GM21528 (cell line): ENCODE results near the gene TMBIM1.
A peak's percentile ranks its signal among the peaks of the same experiment; 100 is the strongest.

Experiments
- ATAC-seq: cut with Tn5 transposase; IDR thresholded peaks from one replicate; pipeline ENCODE4 v1.9.1; 2021; ENCODE audit warnings: mild to moderate bottlenecking, moderate library complexity; ENCODE audit not compliant: unreplicated experiment, low FRiP score

TMBIM1 gene

GRCh38 chr2:218292048-218293014 lies at the start of gene TMBIM1:
Gene TMBIM1 (minus strand): TSS chr2:218292503. CDS start chr2:218282141, 10,362 bp downstream.
- peak; percentile 67 for ATAC-seq

DNA sequence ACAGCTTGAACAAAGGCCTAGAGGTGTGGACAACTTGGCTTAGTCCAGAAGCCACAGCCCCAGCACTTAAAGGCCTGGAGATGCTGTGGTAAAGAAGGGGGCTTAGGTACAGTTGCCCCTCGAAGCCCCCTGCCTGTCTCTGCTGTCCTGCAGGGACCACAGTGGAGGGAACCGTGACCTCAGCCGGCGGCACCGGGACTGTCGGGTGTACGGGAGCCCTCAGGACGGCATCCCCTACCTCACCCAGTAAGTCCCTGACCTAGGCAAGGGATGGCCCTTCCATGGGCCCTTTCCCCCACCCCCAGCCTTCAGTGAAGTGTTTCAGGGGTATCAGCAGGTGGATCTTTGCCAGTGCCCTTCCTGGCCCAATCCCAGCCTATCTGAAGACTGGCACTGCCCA lies 49.1 kb upstream of the TMBIM1 start:
- no peak for ATAC-seq

- no peak for ATAC-seq
Observed at GRCh38 chr2:218340656-218341055, 48.4 kb upstream of the TMBIM1 start.

DNA sequence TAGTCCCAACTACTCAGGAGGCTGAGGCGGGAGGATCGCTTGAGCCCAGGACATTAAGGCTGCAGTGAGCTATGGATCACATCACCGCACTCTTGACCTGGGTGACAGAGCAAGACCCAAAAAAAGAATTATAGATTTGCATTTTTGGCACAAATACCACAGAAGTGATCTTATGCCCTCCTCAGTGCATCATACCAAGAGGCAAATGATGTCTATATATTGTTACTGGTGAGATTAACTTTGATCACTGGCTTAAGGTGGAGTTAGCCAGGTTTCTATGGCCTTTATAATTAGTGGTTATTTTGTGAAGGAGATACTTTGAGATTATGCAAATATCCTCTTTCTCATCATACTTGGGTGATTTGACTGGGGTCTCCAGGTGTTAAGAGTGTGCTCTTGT lies 42.2 kb upstream of the TMBIM1 start:
- ATAC-seq: no peak

DNA sequence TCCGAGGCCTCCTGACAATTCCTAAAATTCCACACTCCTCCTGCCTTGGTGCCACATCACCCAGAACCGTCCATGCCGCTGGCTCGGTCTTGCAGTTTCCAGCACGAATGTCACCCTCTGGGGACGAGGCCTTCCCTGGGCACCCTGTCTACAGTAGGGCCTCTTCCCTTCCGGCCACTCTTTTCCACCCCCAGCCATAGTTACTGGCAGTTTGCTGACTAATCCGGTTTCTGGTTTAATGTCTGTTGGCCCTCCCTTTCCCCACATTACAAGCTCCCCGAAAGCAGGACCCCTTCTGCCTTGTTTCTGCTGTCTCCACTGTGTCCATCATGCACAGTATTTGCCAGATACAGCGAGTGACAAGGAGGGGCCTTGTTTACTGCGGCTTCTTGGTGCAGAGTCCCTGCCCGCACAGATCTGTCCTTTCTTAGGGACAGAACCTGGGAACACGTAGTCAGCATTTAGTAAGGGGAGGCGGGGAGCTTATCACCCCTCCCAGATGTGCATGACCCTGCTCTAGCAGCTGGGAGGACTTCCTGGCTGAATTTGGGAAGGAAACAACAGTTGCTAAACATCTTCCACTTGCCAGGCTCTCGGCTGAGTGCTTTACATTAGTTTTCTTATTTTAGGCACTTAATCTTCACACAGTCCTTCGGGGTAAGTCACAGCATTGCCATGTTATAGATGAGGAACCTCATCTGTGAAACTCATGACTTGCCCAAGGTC lies 40.8 kb upstream of the TMBIM1 start:
- no peak for ATAC-seq

DNA sequence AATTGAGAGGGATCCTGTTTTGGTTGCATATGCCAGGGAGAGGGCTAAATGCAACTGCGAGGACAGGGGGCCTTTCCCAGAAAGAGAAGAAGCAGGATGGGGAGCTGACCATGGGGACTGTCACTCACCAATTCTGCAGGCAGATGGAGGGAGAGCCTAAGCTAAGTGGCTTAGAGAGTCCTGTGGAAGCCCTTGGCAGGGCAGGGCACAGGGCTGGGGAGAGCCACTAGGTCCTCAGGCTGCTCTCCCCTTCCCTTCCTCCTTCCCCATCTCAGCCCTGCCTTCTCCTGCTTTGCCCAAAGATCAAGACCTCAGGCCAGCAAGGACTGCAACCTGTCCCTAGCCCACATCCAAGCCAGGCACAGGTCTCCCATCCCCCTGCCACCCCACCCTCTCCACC lies 40.0 kb upstream of the TMBIM1 start:
- no peak for ATAC-seq

- no peak for ATAC-seq
Observed at GRCh38 chr2:218331745-218332144, 39.4 kb upstream of the TMBIM1 start.

DNA sequence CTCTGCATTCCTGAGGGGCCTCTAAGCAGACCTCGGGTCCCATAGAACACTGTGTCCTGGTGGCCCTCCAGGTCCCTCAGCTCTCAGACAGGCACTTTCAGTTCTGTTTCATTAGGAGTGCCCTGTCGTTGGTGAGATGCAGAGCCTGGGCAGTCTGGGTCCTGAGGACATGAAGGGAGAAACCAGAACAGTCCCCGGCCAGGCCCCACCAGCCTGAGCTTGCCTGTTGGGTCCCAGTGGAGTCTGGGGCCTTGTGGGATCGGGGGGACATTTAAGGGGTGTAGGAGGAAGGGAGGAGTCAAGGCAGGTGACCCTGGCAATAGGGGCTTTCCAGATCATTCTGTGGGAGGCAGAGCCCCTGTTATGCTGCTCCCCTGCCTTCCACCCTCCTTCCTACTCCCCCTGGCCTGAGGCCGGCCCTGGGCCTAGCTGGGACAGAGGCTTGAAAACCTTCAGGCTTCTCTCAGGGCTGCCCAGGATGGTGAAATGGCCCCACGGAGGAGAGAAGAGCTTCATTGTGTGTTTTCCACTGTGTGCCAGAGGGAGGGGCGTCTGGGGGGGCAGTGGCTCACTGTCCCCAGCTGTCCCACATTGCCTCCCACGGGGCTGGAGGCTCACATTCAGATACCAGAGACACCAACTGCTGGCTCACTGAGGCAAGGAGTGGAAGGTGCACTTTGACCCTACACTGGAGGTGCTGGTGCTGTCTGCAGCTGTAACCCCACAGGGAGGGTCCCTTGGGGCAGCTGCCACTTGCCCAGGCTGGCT lies 37.7 kb upstream of the TMBIM1 start:
- peak; percentile 39 for ATAC-seq

GRCh38 chr2:218329027-218329825 lies 36.9 kb upstream of the TMBIM1 start:
- ATAC-seq: peak; percentile 43

GRCh38 chr2:218328294-218328693 lies 36.0 kb upstream of the TMBIM1 start:
- ATAC-seq: no peak

DNA sequence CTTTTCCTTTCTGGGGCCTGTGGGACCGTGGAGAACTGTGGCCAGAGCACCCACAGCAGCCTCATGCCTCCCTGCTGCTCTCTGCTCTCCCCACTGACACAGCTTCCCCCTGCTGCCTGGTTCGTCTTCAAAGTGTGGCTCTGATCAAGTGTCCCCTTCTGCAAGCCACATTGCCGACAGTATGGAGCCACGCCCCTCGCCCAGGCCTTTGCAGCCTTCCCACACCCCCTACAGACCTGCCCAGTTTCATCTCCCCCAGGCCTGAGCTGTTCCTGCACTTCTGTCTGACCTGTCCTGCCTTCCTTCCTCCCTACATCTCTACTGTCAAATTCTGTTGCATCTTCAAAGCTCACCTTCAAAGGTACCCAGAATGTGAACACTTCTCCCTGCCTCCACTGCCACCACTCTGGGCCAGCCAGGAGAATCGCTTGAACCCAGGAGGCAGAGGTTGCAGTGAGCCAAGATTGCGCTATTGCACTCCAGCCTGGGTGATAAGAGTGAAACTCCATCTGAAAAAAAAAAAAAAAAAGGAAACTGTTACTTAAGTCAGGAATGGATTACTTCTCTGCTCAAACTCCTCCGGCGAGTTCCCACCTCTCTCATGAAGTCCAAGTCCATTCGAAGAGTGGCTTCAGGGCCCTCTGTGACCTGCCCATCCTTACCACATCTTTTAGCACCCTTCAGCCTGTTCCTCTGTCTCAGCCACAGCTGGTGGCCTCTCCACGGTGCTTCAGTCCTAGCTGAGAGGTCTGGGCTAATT lies 35.3 kb upstream of the TMBIM1 start:
- no peak for ATAC-seq

GRCh38 chr2:218326315-218326714 lies 34.0 kb upstream of the TMBIM1 start:
- no peak for ATAC-seq

DNA sequence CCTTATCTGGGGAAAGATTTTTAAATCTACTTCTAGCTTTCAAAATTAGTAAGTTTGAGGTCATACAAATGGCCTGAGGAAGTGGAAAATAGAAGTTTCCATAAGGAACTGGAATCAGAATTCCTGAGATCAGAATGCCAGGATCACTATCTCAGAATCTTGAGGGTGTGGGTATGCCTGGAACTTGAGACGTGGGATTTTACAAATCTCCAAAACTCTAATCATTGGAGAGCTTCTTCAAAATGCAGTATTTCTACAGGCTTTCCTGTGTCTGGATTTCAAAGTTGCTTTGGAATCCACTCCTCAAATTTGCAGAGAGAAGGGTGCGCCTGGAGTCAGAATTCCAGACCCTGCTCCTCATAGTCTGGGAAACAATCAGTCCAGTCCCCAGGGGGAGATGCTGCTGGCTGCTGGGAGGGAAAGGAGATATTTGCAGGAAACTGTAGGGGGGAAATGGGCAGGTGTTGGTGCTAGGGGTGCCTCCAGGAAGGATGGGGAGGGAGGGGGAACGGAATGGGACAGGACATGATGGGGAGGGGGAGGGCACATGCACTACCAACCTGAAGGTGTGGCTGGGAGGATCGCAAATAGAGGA lies 33.4 kb upstream of the TMBIM1 start:
- ATAC-seq: no peak

DNA sequence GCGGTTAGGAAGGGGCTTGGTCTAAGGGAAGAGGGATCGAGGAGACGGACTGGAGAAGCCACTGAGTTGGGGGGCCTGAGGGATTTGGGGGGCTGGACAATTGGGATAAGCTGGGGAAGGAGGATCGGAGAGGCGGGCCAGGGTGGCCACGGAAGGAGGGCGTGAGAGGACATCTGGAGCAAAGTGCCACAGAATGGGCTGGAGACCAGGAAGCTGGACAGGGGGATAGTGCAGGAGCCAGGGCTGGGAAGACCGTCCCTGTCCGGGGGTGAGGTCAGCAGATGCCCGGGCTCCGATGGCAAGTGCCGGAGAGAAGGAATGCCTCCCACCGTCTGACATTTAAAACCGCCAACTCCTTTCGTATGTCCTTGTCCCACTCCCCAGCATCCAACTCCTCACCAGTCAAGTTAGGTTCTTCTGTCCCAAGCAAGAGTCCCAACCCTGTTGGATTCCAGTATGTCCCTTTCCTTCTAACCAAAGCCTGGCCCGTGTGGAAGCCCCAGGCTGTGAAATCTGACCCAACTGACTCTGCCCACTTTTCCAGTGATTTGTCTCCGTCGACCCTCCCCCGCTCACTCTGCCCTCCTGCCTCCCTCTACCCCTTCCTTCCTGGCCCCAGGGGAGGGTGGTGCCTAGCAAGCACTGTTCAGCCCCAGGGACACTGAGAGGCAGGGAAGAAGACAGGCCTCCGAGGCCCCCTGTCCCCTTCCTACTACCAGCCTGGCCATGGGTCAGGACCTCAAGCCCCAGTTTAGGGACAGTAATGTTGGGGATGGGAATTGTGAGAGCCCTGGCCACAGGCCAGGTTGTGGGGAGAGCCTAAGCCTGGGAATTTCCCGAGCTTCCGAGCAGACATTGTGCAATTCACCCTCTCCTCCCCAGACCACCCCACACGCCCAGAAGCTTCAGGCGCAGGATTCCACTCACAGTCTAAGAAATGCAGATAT lies 31.5 kb upstream of the TMBIM1 start:
- ATAC-seq: no peak

GRCh38 chr2:218322768-218323525 lies 30.6 kb upstream of the TMBIM1 start:
- ATAC-seq: peak; percentile 68

GRCh38 chr2:218320704-218321336 lies 28.5 kb upstream of the TMBIM1 start:
- no peak for ATAC-seq
